PC-3 (cell line): ENCODE measurements around the gene NCL.

Experiments
- EZH2 ChIP-seq: fragments of 300-600 bp; sonication (generic); IDR thresholded peaks from one replicate; pipeline ENCODE4 v1.6.1; 2017; ENCODE audit warnings: antibody characterized with exemption, mild to moderate bottlenecking, low read length; ENCODE audit not compliant: unreplicated experiment
- EZH2phosphoT487 ChIP-seq: fragments of 300-600 bp; sonication (generic); IDR thresholded peaks from 2 replicates; pipeline ENCODE4 v1.6.1; 2018; ENCODE audit warnings: mild to moderate bottlenecking, antibody characterized with exemption, low read length, borderline replicate concordance
- TF ChIP-seq, protein P1 (sequence below): fragments of 300-600 bp; sonication (generic); conservative IDR thresholded peaks from 2 replicates; pipeline ENCODE4 v1.5.1; 2017; ENCODE audit warnings: antibody characterized with exemption, low read depth, mild to moderate bottlenecking, low read length

- no peak for TF ChIP-seq EZH2
- TF ChIP-seq, protein P1, sequence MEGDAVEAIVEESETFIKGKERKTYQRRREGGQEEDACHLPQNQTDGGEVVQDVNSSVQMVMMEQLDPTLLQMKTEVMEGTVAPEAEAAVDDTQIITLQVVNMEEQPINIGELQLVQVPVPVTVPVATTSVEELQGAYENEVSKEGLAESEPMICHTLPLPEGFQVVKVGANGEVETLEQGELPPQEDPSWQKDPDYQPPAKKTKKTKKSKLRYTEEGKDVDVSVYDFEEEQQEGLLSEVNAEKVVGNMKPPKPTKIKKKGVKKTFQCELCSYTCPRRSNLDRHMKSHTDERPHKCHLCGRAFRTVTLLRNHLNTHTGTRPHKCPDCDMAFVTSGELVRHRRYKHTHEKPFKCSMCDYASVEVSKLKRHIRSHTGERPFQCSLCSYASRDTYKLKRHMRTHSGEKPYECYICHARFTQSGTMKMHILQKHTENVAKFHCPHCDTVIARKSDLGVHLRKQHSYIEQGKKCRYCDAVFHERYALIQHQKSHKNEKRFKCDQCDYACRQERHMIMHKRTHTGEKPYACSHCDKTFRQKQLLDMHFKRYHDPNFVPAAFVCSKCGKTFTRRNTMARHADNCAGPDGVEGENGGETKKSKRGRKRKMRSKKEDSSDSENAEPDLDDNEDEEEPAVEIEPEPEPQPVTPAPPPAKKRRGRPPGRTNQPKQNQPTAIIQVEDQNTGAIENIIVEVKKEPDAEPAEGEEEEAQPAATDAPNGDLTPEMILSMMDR: no peak
- no peak for TF ChIP-seq EZH2phosphoT487
Measured at GRCh38 chr2:231433990-231434389, 30.3 kb downstream of the NCL start.
